ENCODE results near the gene CXorf51B. TPM values are rescaled to one million over a fixed set of nuclear protein-coding genes. Genes with fewer than 3 reads are reported as not detected.

The CXorf51B gene
- total and polyA plus RNA-seq, 4 donors: not detected

GRCh38 chrX:146854281-146854680 lies 44.7 kb downstream of the CXorf51B start:
- DNase-seq (ENCODE audit: low spot score): no peak
- H3K27ac ChIP-seq (ENCODE audit: low read depth in 1 of 2, low read length in 2 of 2): no peak overlapping the region
- no peaks in the 10 kb centered on the region for H3K36me3 ChIP-seq (ENCODE audit: control insufficient read depth in 4 of 4, insufficient read depth in 3 of 4, low read depth in 1 of 4, low read length in 3 of 4)
- no peak overlapping the region for H3K4me3 ChIP-seq (ENCODE audit: low read depth in 1 of 3, low read length in 3 of 3)
- no peaks in the 10 kb centered on the region for H3K9me3 ChIP-seq (ENCODE audit: control insufficient read depth in 4 of 4, low read length in 3 of 4)
- no peak overlapping the region for H3K9ac ChIP-seq (ENCODE audit: low read depth in 1 of 2, low read length in 2 of 2)
- TF ChIP-seq EGR1 (IDR thresholded peaks at IDR 0.05; ENCODE audit: low read depth in 2 of 2) (no peak), HNF4G (IDR thresholded peaks at IDR 0.05) (no peak), ZBTB33 (IDR thresholded peaks at IDR 0.05) (no peak), FOXA2 (IDR thresholded peaks at IDR 0.05) (no peak), YY1 (IDR thresholded peaks at IDR 0.05) (no peak), RXRA (IDR thresholded peaks at IDR 0.05) (no peak), HNF4A (conservative IDR thresholded peaks at IDR 0.05) (no peak), FOXA1 (IDR thresholded peaks at IDR 0.05) (no peak), NR2F2 (IDR thresholded peaks at IDR 0.05) (no peak)
- TF ChIP-seq, protein P1, sequence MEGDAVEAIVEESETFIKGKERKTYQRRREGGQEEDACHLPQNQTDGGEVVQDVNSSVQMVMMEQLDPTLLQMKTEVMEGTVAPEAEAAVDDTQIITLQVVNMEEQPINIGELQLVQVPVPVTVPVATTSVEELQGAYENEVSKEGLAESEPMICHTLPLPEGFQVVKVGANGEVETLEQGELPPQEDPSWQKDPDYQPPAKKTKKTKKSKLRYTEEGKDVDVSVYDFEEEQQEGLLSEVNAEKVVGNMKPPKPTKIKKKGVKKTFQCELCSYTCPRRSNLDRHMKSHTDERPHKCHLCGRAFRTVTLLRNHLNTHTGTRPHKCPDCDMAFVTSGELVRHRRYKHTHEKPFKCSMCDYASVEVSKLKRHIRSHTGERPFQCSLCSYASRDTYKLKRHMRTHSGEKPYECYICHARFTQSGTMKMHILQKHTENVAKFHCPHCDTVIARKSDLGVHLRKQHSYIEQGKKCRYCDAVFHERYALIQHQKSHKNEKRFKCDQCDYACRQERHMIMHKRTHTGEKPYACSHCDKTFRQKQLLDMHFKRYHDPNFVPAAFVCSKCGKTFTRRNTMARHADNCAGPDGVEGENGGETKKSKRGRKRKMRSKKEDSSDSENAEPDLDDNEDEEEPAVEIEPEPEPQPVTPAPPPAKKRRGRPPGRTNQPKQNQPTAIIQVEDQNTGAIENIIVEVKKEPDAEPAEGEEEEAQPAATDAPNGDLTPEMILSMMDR (IDR thresholded peaks at IDR 0.05; ENCODE audit: low read depth, low read length, missing input control): no peak
- TF ChIP-seq, protein P2, sequence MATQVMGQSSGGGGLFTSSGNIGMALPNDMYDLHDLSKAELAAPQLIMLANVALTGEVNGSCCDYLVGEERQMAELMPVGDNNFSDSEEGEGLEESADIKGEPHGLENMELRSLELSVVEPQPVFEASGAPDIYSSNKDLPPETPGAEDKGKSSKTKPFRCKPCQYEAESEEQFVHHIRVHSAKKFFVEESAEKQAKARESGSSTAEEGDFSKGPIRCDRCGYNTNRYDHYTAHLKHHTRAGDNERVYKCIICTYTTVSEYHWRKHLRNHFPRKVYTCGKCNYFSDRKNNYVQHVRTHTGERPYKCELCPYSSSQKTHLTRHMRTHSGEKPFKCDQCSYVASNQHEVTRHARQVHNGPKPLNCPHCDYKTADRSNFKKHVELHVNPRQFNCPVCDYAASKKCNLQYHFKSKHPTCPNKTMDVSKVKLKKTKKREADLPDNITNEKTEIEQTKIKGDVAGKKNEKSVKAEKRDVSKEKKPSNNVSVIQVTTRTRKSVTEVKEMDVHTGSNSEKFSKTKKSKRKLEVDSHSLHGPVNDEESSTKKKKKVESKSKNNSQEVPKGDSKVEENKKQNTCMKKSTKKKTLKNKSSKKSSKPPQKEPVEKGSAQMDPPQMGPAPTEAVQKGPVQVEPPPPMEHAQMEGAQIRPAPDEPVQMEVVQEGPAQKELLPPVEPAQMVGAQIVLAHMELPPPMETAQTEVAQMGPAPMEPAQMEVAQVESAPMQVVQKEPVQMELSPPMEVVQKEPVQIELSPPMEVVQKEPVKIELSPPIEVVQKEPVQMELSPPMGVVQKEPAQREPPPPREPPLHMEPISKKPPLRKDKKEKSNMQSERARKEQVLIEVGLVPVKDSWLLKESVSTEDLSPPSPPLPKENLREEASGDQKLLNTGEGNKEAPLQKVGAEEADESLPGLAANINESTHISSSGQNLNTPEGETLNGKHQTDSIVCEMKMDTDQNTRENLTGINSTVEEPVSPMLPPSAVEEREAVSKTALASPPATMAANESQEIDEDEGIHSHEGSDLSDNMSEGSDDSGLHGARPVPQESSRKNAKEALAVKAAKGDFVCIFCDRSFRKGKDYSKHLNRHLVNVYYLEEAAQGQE (IDR thresholded peaks at IDR 0.05): no peak
- 59% methylated on average over 2 of the region's 2 CpGs for whole genome bisulfite sequencing
- H3K27me3 ChIP-seq (ENCODE audit: control insufficient read depth in 4 of 4, insufficient read depth in 4 of 4, low read length in 3 of 4): no peaks in the 10 kb centered on the region
- H3K4me1 ChIP-seq (ENCODE audit: control insufficient read depth in 4 of 4, insufficient read depth in 4 of 4, low read length in 3 of 4): no peaks in the 10 kb centered on the region

Other genes starting within 250 kb of the CXorf51B start
- gene CXorf51A, start 5.0 kb downstream of the CXorf51B start, total RNA-seq: not detected
- not detected for gene CXorf51A, start 5.0 kb downstream of the CXorf51B start, polyA plus RNA-seq

Data from liver (tissue), 9 donors.